ENCODE results near the gene FUT6. TPM values are rescaled to one million over a fixed set of nuclear protein-coding genes. Genes with fewer than 3 reads are reported as not detected.
A peak's percentile ranks its signal among the peaks of the same experiment; 100 is the strongest.

The FUT6 gene
- total RNA-seq, 1 experiment from 2014 or later = not detected

DNA sequence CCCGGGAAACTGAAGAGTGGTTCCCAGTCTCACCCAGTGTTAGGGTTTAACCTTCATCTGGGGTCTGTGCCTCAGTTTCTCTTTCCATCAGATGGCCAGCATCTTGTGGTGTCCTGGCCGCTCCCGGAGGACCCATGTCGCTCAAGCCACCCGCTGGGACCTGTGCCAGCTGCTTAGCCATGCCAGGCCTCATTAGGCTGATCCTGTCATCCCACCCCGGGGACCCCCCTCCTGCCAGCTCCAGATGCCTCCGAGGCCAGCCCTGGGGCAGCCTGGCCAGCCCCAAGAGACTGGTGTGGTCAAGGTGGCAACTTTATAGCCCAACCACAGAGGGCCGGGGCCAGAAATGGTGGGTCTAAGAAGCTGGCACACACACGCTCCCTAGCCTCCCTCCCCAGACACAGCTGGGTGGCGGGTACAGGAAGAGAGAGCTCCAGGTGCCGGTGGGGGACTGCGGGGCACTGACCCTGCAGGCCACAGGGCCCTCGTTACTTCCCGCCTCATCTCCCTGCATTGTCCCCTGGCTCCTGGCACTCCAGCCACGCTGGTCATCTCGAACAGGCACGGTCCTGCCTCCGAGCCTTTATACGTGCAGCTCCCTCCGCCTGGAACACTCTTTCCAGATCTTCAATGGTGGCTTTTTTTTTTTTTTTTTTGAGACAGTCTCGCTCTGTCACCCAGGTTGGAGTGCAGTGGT is 31.2 kb downstream of the FUT6 start:
- intact Hi-C loops (cut with micrococcal nuclease) = loop anchor here (10.0 kb wide), 1 partner anchor 177 kb away; no protein-coding TSS in a partner anchor

DNA sequence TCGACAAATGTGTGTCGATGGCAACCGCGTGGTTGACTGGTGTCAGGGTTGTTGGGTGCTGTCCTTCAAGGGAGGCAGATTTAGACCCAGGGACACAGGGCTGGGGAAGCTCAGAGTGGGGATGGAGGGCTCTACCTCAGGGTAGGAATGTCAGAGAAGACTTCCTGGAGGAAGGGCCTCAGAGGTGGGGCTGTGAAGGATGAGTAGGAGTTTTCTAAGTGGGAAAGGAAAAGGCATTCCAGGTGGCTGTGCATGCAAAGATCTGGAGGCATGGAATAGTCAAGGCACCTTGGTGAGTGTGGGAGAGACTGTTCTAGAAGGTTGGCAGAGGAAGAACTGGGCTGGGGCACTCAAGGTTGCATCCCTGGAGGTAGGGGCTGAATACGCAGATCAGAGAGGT is 32.6 kb downstream of the FUT6 start:
- no peaks in the 10 kb centered on the region for H3K27me3 Mint-ChIP-seq (ENCODE audit: insufficient read depth, unreplicated experiment)
- intact Hi-C loops (cut with micrococcal nuclease) = loop anchor here (10.0 kb wide), 1 partner anchor 178 kb away; no protein-coding TSS in a partner anchor
- H3K4me3 Mint-ChIP-seq (ENCODE audit: unreplicated experiment) = no peak overlapping the region
- peaks cover 9% of the 10 kb centered on the region for H3K36me3 Mint-ChIP-seq (ENCODE audit: insufficient read depth, unreplicated experiment)
- no peaks in the 10 kb centered on the region for H3K9me3 Mint-ChIP-seq (ENCODE audit: unreplicated experiment)
- no TSS peak for BruUV-seq (replicated peaks)
- CTCF ChIA-PET = interaction anchor here (0.6 to 4.3 kb wide), 5 partner anchors 17 to 185 kb away, joined by 3 to 25 read pairs (median 3); no protein-coding TSS in a partner anchor
- no peak overlapping the region for H3K27ac Mint-ChIP-seq (ENCODE audit: low read depth, unreplicated experiment)
- POLR2A ChIA-PET = interaction anchor here (0.6 kb wide), 1 partner anchor 44 kb away, joined by 3 read pairs; no protein-coding TSS in a partner anchor
- TF ChIP-seq, protein P1, sequence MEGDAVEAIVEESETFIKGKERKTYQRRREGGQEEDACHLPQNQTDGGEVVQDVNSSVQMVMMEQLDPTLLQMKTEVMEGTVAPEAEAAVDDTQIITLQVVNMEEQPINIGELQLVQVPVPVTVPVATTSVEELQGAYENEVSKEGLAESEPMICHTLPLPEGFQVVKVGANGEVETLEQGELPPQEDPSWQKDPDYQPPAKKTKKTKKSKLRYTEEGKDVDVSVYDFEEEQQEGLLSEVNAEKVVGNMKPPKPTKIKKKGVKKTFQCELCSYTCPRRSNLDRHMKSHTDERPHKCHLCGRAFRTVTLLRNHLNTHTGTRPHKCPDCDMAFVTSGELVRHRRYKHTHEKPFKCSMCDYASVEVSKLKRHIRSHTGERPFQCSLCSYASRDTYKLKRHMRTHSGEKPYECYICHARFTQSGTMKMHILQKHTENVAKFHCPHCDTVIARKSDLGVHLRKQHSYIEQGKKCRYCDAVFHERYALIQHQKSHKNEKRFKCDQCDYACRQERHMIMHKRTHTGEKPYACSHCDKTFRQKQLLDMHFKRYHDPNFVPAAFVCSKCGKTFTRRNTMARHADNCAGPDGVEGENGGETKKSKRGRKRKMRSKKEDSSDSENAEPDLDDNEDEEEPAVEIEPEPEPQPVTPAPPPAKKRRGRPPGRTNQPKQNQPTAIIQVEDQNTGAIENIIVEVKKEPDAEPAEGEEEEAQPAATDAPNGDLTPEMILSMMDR (IDR thresholded peaks at IDR 0.05; ENCODE audit: unreplicated experiment) = no peak
- DNase-seq (ENCODE audit: unreplicated experiment) = no peak
- no peaks in the 10 kb centered on the region for H3K4me1 Mint-ChIP-seq (ENCODE audit: insufficient read depth, unreplicated experiment)

More for the DNA sequence above, 31.2 kb downstream of the FUT6 start:
- POLR2A ChIA-PET = interaction anchor here (0.7 kb wide), 1 partner anchor 17 kb away, joined by 3 read pairs; no protein-coding TSS in a partner anchor
- Mint-ChIP-seq H3K9me3 (ENCODE audit: unreplicated experiment) (no peaks in the 10 kb centered on the region), H3K36me3 (ENCODE audit: insufficient read depth, unreplicated experiment) (peaks cover 9% of the 10 kb centered on the region), H3K4me1 (ENCODE audit: insufficient read depth, unreplicated experiment) (no peaks in the 10 kb centered on the region), H3K27ac (ENCODE audit: low read depth, unreplicated experiment) (no peak overlapping the region), H3K4me3 (ENCODE audit: unreplicated experiment) (no peak overlapping the region), H3K27me3 (ENCODE audit: insufficient read depth, unreplicated experiment) (no peaks in the 10 kb centered on the region)
- CTCF ChIA-PET = interaction anchor here (0.6 to 4.3 kb wide), 6 partner anchors 11 to 159 kb away, joined by 3 to 25 read pairs (median 4); no protein-coding TSS in a partner anchor
- no peak for DNase-seq (ENCODE audit: unreplicated experiment)
- no TSS peak for BruUV-seq (replicated peaks)
- TF ChIP-seq, protein P1 (IDR thresholded peaks at IDR 0.05; ENCODE audit: unreplicated experiment) = no peak

DNA sequence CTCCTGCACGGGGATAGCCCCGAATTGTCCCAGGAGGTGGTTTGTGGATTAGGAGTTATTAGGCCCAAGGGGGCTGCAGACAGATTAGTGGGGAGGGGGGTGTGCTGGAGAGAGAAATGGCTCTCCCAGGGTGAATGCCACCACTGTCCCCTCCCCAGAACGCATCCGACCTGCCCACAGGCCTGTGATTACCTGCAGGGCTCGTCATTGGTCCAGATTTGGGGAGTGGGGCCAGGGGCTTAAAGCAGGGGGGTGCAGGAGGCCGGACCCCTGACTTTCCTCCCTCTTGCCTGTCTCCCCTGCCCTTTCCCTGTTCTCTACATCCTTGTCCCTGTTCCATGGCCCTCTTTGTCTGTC is 33.4 kb downstream of the FUT6 start:
- TF ChIP-seq, protein P1 (IDR thresholded peaks at IDR 0.05; ENCODE audit: unreplicated experiment) = peak; percentile 23
- H3K9me3 Mint-ChIP-seq (ENCODE audit: unreplicated experiment) = no peaks in the 10 kb centered on the region
- H3K4me1 Mint-ChIP-seq (ENCODE audit: insufficient read depth, unreplicated experiment) = no peaks in the 10 kb centered on the region
- ChIA-PET CTCF (interaction anchor here (0.6 to 4.3 kb wide), 6 partner anchors 12 to 625 kb away, joined by 3 to 25 read pairs (median 4); no protein-coding TSS in a partner anchor), POLR2A (interaction anchor here (0.6 kb wide), 1 partner anchor 44 kb away, joined by 3 read pairs; no protein-coding TSS in a partner anchor)
- H3K27ac Mint-ChIP-seq (ENCODE audit: low read depth, unreplicated experiment) = no peak overlapping the region
- BruUV-seq (replicated peaks) = no TSS peak
- H3K36me3 Mint-ChIP-seq (ENCODE audit: insufficient read depth, unreplicated experiment) = peaks cover 9% of the 10 kb centered on the region
- no peaks in the 10 kb centered on the region for H3K27me3 Mint-ChIP-seq (ENCODE audit: insufficient read depth, unreplicated experiment)
- DNase-seq (ENCODE audit: unreplicated experiment) = no peak
- intact Hi-C loops (cut with micrococcal nuclease) = loop anchor here (10.0 kb wide), 1 partner anchor 179 kb away; no protein-coding TSS in a partner anchor
- H3K4me3 Mint-ChIP-seq (ENCODE audit: unreplicated experiment) = peak overlapping the region; percentile 29

DNA sequence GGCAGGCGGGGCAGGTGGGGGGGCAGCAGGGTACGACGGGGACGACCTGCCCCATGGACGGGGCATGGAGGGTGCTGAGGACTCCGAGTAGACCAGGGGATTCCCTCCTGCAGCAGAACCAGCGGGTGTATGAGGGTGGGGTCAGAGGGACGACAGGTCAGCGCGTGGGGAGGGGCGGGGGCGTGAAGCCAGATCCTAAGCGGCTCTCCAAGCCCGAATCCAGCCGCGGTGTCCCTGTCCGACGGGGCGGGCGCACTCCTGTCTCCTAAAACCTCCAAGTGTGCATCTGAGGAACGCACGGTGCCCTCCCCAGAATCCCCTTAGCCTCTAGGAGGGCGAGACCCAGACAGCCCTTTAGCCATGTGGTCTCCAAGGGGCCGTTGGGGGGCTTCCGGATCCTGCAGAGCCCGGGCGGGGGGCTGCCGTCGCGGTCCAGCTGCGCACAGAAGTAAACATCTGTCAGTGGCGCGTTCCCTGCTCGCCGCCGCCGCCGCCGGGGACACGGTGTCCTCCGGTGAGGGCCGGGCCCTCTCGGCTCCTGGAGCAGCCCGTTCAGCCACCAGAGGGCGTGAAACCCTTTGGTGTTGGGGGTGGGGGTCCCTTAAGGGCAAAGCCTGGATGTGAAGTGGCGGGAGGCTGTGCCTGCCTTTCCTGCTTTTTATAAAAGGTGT is 33.9 kb downstream of the FUT6 start:
- H3K27ac Mint-ChIP-seq (ENCODE audit: low read depth, unreplicated experiment) = no peak overlapping the region
- ChIA-PET CTCF (interaction anchor here (0.6 to 0.7 kb wide), 4 partner anchors 11 to 625 kb away, joined by 3 to 4 read pairs (median 3); no protein-coding TSS in a partner anchor), POLR2A (no interaction called here)
- no TSS peak for BruUV-seq (replicated peaks)
- intact Hi-C loops (cut with micrococcal nuclease) = loop anchor here (2.0 to 10.0 kb wide), 2 partner anchors 87 to 179 kb away; no protein-coding TSS in a partner anchor
- peaks cover 9% of the 10 kb centered on the region for H3K36me3 Mint-ChIP-seq (ENCODE audit: insufficient read depth, unreplicated experiment)
- peak overlapping the region; percentile 29 for H3K4me3 Mint-ChIP-seq (ENCODE audit: unreplicated experiment)
- DNase-seq (ENCODE audit: unreplicated experiment) = peak; percentile 72
- no peaks in the 10 kb centered on the region for H3K4me1 Mint-ChIP-seq (ENCODE audit: insufficient read depth, unreplicated experiment)
- no peaks in the 10 kb centered on the region for H3K27me3 Mint-ChIP-seq (ENCODE audit: insufficient read depth, unreplicated experiment)
- TF ChIP-seq, protein P1 (IDR thresholded peaks at IDR 0.05; ENCODE audit: unreplicated experiment) = peak; percentile 77
- H3K9me3 Mint-ChIP-seq (ENCODE audit: unreplicated experiment) = no peaks in the 10 kb centered on the region

Measured in MCF 10A (cell line).